HG02840 (cell line): Measurements from ENCODE around the gene IPCEF1.
"Not testable (repeated sequence)": the region's sequence is repeated elsewhere in the genome, so short reads cannot be mapped to it uniquely, and the experiment has no call there.

Source experiments
- ATAC-seq: cut with Tn5 transposase; IDR thresholded peaks from one replicate; pipeline ENCODE4 v1.9.1; 2021; ENCODE audit warnings: mild to moderate bottlenecking, moderate library complexity, moderate number of reproducible peaks; ENCODE audit not compliant: unreplicated experiment, low FRiP score

Gene IPCEF1

GRCh38 chr6:154257067-154257466 is 99.5 kb downstream of the IPCEF1 start:
- no peak for ATAC-seq

GRCh38 chr6:154252678-154253077 is 103.9 kb downstream of the IPCEF1 start:
- no peak for ATAC-seq

- no peak for ATAC-seq
Measured at GRCh38 chr6:154251116-154251515, 105.5 kb downstream of the IPCEF1 start.

- ATAC-seq: peak; percentile 67
Measured at GRCh38 chr6:154249499-154250298, 106.9 kb downstream of the IPCEF1 start.

GRCh38 chr6:154247119-154247861 is 109.3 kb downstream of the IPCEF1 start:
- ATAC-seq: peak; percentile 38

- no peak for ATAC-seq
Measured at GRCh38 chr6:154246723-154247118, 109.9 kb downstream of the IPCEF1 start.

GRCh38 chr6:154245506-154245905 is 111.1 kb downstream of the IPCEF1 start:
- ATAC-seq: no peak

- ATAC-seq: no peak
Measured at GRCh38 chr6:154243793-154244750, 112.5 kb downstream of the IPCEF1 start.

GRCh38 chr6:154242617-154243357 is 113.8 kb downstream of the IPCEF1 start:
- ATAC-seq: no peak

- no peak for ATAC-seq
Measured at GRCh38 chr6:154241581-154241980, 115.0 kb downstream of the IPCEF1 start.

- not testable (repeated sequence) for ATAC-seq
Measured at GRCh38 chr6:154241061-154241460, 115.5 kb downstream of the IPCEF1 start.

GRCh38 chr6:154239392-154239791 is 117.2 kb downstream of the IPCEF1 start:
- ATAC-seq: no peak

GRCh38 chr6:154238831-154239230 is 117.8 kb downstream of the IPCEF1 start:
- ATAC-seq: no peak

- ATAC-seq: no peak
Measured at GRCh38 chr6:154236646-154237301, 119.8 kb downstream of the IPCEF1 start.

GRCh38 chr6:154234019-154234772 is 122.4 kb downstream of the IPCEF1 start:
- peak; percentile 48 for ATAC-seq

- ATAC-seq: no peak
Measured at GRCh38 chr6:154233383-154233782, 123.2 kb downstream of the IPCEF1 start.

GRCh38 chr6:154232013-154232910 is 124.3 kb downstream of the IPCEF1 start:
- no peak for ATAC-seq
